ENCODE measurements around the gene FAM3A. TPM values are rescaled to one million over a fixed set of nuclear protein-coding genes. Genes with fewer than 3 reads are reported as not detected.
A peak's percentile ranks its signal among the peaks of the same experiment; 100 is the strongest.

The FAM3A gene
- total and polyA plus RNA-seq, 9 of the 15 experiments (the other 6 are each of a cell fraction or from before 2014, with no cell fraction given) = 0.75 to 70.6 (median 27.0) TPM

GRCh38 chrX:154486396-154487207 lies 29.4 kb downstream of the FAM3A start, which contains the start of gene UBL4A (continued):
- TF ChIP-seq, protein P1, sequence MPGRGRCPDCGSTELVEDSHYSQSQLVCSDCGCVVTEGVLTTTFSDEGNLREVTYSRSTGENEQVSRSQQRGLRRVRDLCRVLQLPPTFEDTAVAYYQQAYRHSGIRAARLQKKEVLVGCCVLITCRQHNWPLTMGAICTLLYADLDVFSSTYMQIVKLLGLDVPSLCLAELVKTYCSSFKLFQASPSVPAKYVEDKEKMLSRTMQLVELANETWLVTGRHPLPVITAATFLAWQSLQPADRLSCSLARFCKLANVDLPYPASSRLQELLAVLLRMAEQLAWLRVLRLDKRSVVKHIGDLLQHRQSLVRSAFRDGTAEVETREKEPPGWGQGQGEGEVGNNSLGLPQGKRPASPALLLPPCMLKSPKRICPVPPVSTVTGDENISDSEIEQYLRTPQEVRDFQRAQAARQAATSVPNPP (IDR thresholded peaks at IDR 0.05; ENCODE audit: borderline replicate concordance, insufficient read depth, insufficient read length) = no peak
- TF ChIP-seq CXXC5 (CRISPR knock-in tag; IDR thresholded peaks at IDR 0.05) (0 out of 2 replicates have a peak, but pooled peaks have one; percentile 42), PYGO2 (tag; IDR thresholded peaks at IDR 0.05) (no peak), ETS1 (conservative IDR thresholded peaks at IDR 0.05; ENCODE audit: control insufficient read depth, low read depth, low read length) (no peak), POLR2AphosphoS2 (IDR thresholded peaks at IDR 0.05; ENCODE audit: low read length) (no peak), STAG1 (CRISPR knock-in tag; IDR thresholded peaks at IDR 0.05; ENCODE audit: borderline replicate concordance) (no peak), ZNF121 (CRISPR knock-in tag; conservative IDR thresholded peaks at IDR 0.05) (no peak), U2AF1 (optimal IDR thresholded peaks at IDR 0.05; ENCODE audit: low read depth, low read length) (no peak), ZNF785 (CRISPR knock-in tag; IDR thresholded peaks at IDR 0.05) (no peak), PTBP1 (IDR thresholded peaks at IDR 0.05; ENCODE audit: low read depth, low read length) (no peak), E4F1 (CRISPR knock-in tag; IDR thresholded peaks at IDR 0.05; ENCODE audit: borderline replicate concordance) (no peak), TAL1 (IDR thresholded peaks at IDR 0.05) (no peak), VEZF1 (CRISPR knock-in tag; IDR thresholded peaks at IDR 0.05) (peak; percentile 92), MECOM (CRISPR knock-in tag; IDR thresholded peaks at IDR 0.05) (no peak), ZNF449 (CRISPR knock-in tag; IDR thresholded peaks at IDR 0.05) (no peak), MCM3 (IDR thresholded peaks at IDR 0.05) (no peak), ZNF133 (CRISPR knock-in tag; IDR thresholded peaks at IDR 0.05) (no peak)
- TF ChIP-seq, protein P2, sequence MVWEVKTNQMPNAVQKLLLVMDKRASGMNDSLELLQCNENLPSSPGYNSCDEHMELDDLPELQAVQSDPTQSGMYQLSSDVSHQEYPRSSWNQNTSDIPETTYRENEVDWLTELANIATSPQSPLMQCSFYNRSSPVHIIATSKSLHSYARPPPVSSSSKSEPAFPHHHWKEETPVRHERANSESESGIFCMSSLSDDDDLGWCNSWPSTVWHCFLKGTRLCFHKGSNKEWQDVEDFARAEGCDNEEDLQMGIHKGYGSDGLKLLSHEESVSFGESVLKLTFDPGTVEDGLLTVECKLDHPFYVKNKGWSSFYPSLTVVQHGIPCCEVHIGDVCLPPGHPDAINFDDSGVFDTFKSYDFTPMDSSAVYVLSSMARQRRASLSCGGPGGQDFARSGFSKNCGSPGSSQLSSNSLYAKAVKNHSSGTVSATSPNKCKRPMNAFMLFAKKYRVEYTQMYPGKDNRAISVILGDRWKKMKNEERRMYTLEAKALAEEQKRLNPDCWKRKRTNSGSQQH (CRISPR knock-in tag; IDR thresholded peaks at IDR 0.05) = no peak; the same call in 1 of the 2 replicates
